ENCODE measurements around the gene KLKB1.
A peak's percentile ranks its signal among the peaks of the same experiment; 100 is the strongest.
"Not testable (repeated sequence)": the region's sequence is repeated elsewhere in the genome, so short reads cannot be mapped to it uniquely, and the experiment has no call there.

The KLKB1 gene

GRCh38 chr4:186226521-186227189, 652 bp upstream of the KLKB1 start:
- DNase-seq (ENCODE audit: low read depth) = no peak

- no peak for DNase-seq (ENCODE audit: low read depth)
These were observed 622 bp downstream of the KLKB1 start for GRCh38 chr4:186227744-186228513.

GRCh38 chr4:186228514-186228894, 1.2 kb downstream of the KLKB1 start:
- no peak for DNase-seq (ENCODE audit: low read depth)

- no peak for DNase-seq (ENCODE audit: low read depth)
These were observed 7.1 kb downstream of the KLKB1 start for GRCh38 chr4:186234367-186234766.

- no peak for DNase-seq (ENCODE audit: low read depth)
These were observed 8.8 kb downstream of the KLKB1 start for GRCh38 chr4:186236126-186236525.

GRCh38 chr4:186240452-186240847, 13.1 kb downstream of the KLKB1 start:
- no peak for DNase-seq (ENCODE audit: low read depth)

- no peak for DNase-seq (ENCODE audit: low read depth)
These were observed 13.7 kb downstream of the KLKB1 start for GRCh38 chr4:186240848-186241491.

GRCh38 chr4:186241616-186242015, 14.3 kb downstream of the KLKB1 start:
- no peak for DNase-seq (ENCODE audit: low read depth)

- DNase-seq (ENCODE audit: low read depth) = not testable (repeated sequence)
These were observed 14.7 kb downstream of the KLKB1 start for GRCh38 chr4:186242031-186242430.

- no peak for DNase-seq (ENCODE audit: low read depth)
These were observed 16.0 kb downstream of the KLKB1 start for GRCh38 chr4:186243331-186243730.

GRCh38 chr4:186244835-186245234, 17.5 kb downstream of the KLKB1 start:
- no peak for DNase-seq (ENCODE audit: low read depth)

- DNase-seq (ENCODE audit: low read depth) = not testable (repeated sequence)
These were observed 19.9 kb downstream of the KLKB1 start for GRCh38 chr4:186247062-186247752.

- no peak for DNase-seq (ENCODE audit: low read depth)
These were observed 21.3 kb downstream of the KLKB1 start for GRCh38 chr4:186248643-186249042.

- peak; percentile 16 for DNase-seq (ENCODE audit: low read depth)
These were observed 22.8 kb downstream of the KLKB1 start for GRCh38 chr4:186249785-186250754.

GRCh38 chr4:186250760-186251159, 23.5 kb downstream of the KLKB1 start:
- DNase-seq (ENCODE audit: low read depth) = no peak

GRCh38 chr4:186255122-186255521, 27.8 kb downstream of the KLKB1 start:
- DNase-seq (ENCODE audit: low read depth) = no peak

- DNase-seq (ENCODE audit: low read depth) = no peak
These were observed 31.0 kb downstream of the KLKB1 start for GRCh38 chr4:186258216-186258811.

- DNase-seq (ENCODE audit: low read depth) = no peak
These were observed 32.8 kb downstream of the KLKB1 start for GRCh38 chr4:186260117-186260503.

- DNase-seq (ENCODE audit: low read depth) = no peak
These were observed 33.5 kb downstream of the KLKB1 start for GRCh38 chr4:186260504-186261448.

GRCh38 chr4:186264660-186265059, 37.4 kb downstream of the KLKB1 start:
- no peak for DNase-seq (ENCODE audit: low read depth)
